Astrocyte of the cerebellum (primary cell): Measurements from ENCODE around the gene PDE6B.

Source experiments
- DNase-seq: peaks from one replicate; pipeline ENCODE4 v3.0.0-alpha.2; 2011; ENCODE audit warnings: low read depth
- H3K4me3 ChIP-seq: 2 replicates; pipeline ENCODE4 v1.5.1; 2011; ENCODE audit warnings: mild to moderate bottlenecking, low read depth, low read length, moderate library complexity
- CTCF ChIP-seq: IDR thresholded peaks from 2 replicates; pipeline ENCODE4 v1.5.1; 2012; ENCODE audit warnings: low read length, low read depth, moderate library complexity, mild to moderate bottlenecking; ENCODE audit errors: missing control alignments
- in situ Hi-C: cut with HindIII; loops from 2 replicates; pipeline ENCODE4 v1.10.0; 2017; ENCODE audit warnings: low sequenced_read_pairs

Gene PDE6B

GRCh38 chr4:714087-714486, 88.7 kb downstream of the PDE6B start:
- in situ Hi-C loops, result no loop called here
- no peak for TF ChIP-seq CTCF
- DNase-seq, result no peak
- H3K4me3 ChIP-seq, result no peak overlapping the region

GRCh38 chr4:717601-718320, 92.4 kb downstream of the PDE6B start:
- no peak for DNase-seq
- TF ChIP-seq CTCF, result no peak
- no peak overlapping the region for H3K4me3 ChIP-seq
- in situ Hi-C loops, result no loop called here

- no peak overlapping the region for H3K4me3 ChIP-seq
- in situ Hi-C loops, result no loop called here
- DNase-seq, result no peak
- no peak for TF ChIP-seq CTCF
Measured at GRCh38 chr4:718460-718859, 93.1 kb downstream of the PDE6B start.
